VCaP (cell line): ENCODE data around the gene DSG1.

Experiments
- H3K27ac ChIP-seq: fragments of 450-650 bp; 2 replicates; pipeline ENCODE4 v1.5.1; 2017
- CTCF ChIP-seq: fragments of 450-650 bp; conservative IDR thresholded peaks from 2 replicates; pipeline ENCODE4 v1.5.1; 2017; ENCODE audit warnings: mild to moderate bottlenecking, moderate library complexity

Gene DSG1

GRCh38 chr18:31376477-31376876 lies 58.5 kb downstream of the DSG1 start, which contains the start of gene DSG4:
TSS of gene DSG4 (plus strand) at chr18:31376777. CDS start at chr18:31376912, 135 bp downstream.
- no peak for TF ChIP-seq CTCF
- no peak within 1 kb of the TSS for H3K27ac ChIP-seq

GRCh38 chr18:31380912-31381311 lies 63.0 kb downstream of the DSG1 start:
- TF ChIP-seq CTCF, result no peak
- no peak overlapping the region for H3K27ac ChIP-seq

- no peak overlapping the region for H3K27ac ChIP-seq
- no peak for TF ChIP-seq CTCF
These were observed 64.1 kb downstream of the DSG1 start for GRCh38 chr18:31382107-31382506.

- no peak for TF ChIP-seq CTCF
- no peak overlapping the region for H3K27ac ChIP-seq
These were observed 68.8 kb downstream of the DSG1 start for GRCh38 chr18:31386741-31387140.

- TF ChIP-seq CTCF, result no peak
- H3K27ac ChIP-seq, result no peak overlapping the region
These were observed 75.3 kb downstream of the DSG1 start for GRCh38 chr18:31393286-31393685.

GRCh38 chr18:31396796-31397612 lies 79.0 kb downstream of the DSG1 start:
- no peak; the same call in 1 of the 2 replicates for TF ChIP-seq CTCF
- H3K27ac ChIP-seq, result peak overlapping the region; percentile 47

- H3K27ac ChIP-seq, result no peak overlapping the region; the same call in 1 of the 2 replicates
- no peak for TF ChIP-seq CTCF
These were observed 80.2 kb downstream of the DSG1 start for GRCh38 chr18:31398191-31398590.
